ENCODE measurements around the gene TBC1D16.

Gene TBC1D16

DNA sequence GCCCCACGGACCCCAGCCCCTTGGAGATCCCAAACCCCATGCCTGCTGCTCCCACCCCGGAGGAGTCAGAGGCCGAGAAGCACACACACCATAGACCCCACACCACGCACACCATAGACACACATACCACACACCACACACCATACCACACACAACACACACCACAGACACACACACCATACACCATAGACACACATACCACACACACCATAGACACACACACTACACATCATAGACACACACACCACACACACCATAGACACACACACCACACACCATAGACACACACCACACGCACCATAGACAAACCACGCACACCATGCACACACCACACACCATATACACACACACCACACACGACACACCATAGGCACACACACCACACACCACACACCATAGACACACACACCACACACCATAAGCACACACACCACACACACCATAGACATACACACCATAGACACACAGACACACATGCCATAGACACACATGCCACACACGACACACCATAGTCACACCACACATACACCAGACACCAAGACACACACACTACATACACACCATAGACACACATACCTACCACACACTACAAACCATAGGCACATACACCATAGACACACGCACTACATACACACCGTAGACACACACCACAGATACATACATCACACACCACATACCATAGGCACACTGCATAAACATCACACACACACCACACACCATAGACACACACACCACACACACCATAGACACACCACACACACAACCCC is 11.3 kb downstream of the TBC1D16 start:
- H3K4me3 ChIP-seq = no peak overlapping the region
- no peaks in the 10 kb centered on the region for H3K9me3 ChIP-seq (ENCODE audit: low read depth, low read length)
- H3K27ac ChIP-seq = no peak overlapping the region
- H3K9ac ChIP-seq (ENCODE audit: insufficient read length) = no peak overlapping the region
- no peak for DNase-seq (ENCODE audit: low read depth, low spot score)
- TF ChIP-seq EZH2 (IDR thresholded peaks at IDR 0.05) (no peak), FOXP2 (optimal IDR thresholded peaks at IDR 0.05; ENCODE audit: control extremely low read depth, extremely low read length, insufficient read depth) (no peak), POLR2AphosphoS5 (IDR thresholded peaks at IDR 0.05; ENCODE audit: borderline replicate concordance, low read depth, low read length) (no peak)
- H3K36me3 ChIP-seq (ENCODE audit: insufficient read depth, low read length) = no peaks in the 10 kb centered on the region

- no peaks in the 10 kb centered on the region for H3K9me3 ChIP-seq (ENCODE audit: low read depth, low read length)
- no peak overlapping the region for H3K27ac ChIP-seq
- no peak overlapping the region for H3K9ac ChIP-seq (ENCODE audit: insufficient read length)
- H3K4me3 ChIP-seq = no peak overlapping the region
- H3K36me3 ChIP-seq (ENCODE audit: insufficient read depth, low read length) = no peaks in the 10 kb centered on the region
- DNase-seq (ENCODE audit: low read depth, low spot score) = no peak
- TF ChIP-seq EZH2 (IDR thresholded peaks at IDR 0.05) (no peak), FOXP2 (optimal IDR thresholded peaks at IDR 0.05; ENCODE audit: control extremely low read depth, extremely low read length, insufficient read depth) (no peak), POLR2AphosphoS5 (IDR thresholded peaks at IDR 0.05; ENCODE audit: borderline replicate concordance, low read depth, low read length) (no peak)
Observed at GRCh38 chr17:80023481-80024205, 12.0 kb downstream of the TBC1D16 start.

- H3K4me3 ChIP-seq = no peak overlapping the region
- H3K27ac ChIP-seq = no peak overlapping the region
- no peak overlapping the region for H3K9ac ChIP-seq (ENCODE audit: insufficient read length)
- H3K9me3 ChIP-seq (ENCODE audit: low read depth, low read length) = no peaks in the 10 kb centered on the region
- H3K36me3 ChIP-seq (ENCODE audit: insufficient read depth, low read length) = no peaks in the 10 kb centered on the region
- no peak for TF ChIP-seq FOXP2 (optimal IDR thresholded peaks at IDR 0.05; ENCODE audit: control extremely low read depth, extremely low read length, insufficient read depth)
- TF ChIP-seq EZH2 (IDR thresholded peaks at IDR 0.05) = no peak
- TF ChIP-seq POLR2AphosphoS5 (IDR thresholded peaks at IDR 0.05; ENCODE audit: borderline replicate concordance, low read depth, low read length) = no peak
- DNase-seq (ENCODE audit: low read depth, low spot score) = no peak
Observed at GRCh38 chr17:80021600-80021999, 14.1 kb downstream of the TBC1D16 start.

- TF ChIP-seq EZH2 (IDR thresholded peaks at IDR 0.05) (no peak), POLR2AphosphoS5 (IDR thresholded peaks at IDR 0.05; ENCODE audit: borderline replicate concordance, low read depth, low read length) (no peak), FOXP2 (optimal IDR thresholded peaks at IDR 0.05; ENCODE audit: control extremely low read depth, extremely low read length, insufficient read depth) (no peak)
- Histone ChIP-seq H3K27ac (no peak overlapping the region), H3K9ac (ENCODE audit: insufficient read length) (no peak overlapping the region), H3K36me3 (ENCODE audit: insufficient read depth, low read length) (no peaks in the 10 kb centered on the region), H3K4me3 (no peak overlapping the region), H3K9me3 (ENCODE audit: low read depth, low read length) (no peaks in the 10 kb centered on the region)
- no peak for DNase-seq (ENCODE audit: low read depth, low spot score)
Observed at GRCh38 chr17:80018917-80019651, 16.6 kb downstream of the TBC1D16 start.

DNA sequence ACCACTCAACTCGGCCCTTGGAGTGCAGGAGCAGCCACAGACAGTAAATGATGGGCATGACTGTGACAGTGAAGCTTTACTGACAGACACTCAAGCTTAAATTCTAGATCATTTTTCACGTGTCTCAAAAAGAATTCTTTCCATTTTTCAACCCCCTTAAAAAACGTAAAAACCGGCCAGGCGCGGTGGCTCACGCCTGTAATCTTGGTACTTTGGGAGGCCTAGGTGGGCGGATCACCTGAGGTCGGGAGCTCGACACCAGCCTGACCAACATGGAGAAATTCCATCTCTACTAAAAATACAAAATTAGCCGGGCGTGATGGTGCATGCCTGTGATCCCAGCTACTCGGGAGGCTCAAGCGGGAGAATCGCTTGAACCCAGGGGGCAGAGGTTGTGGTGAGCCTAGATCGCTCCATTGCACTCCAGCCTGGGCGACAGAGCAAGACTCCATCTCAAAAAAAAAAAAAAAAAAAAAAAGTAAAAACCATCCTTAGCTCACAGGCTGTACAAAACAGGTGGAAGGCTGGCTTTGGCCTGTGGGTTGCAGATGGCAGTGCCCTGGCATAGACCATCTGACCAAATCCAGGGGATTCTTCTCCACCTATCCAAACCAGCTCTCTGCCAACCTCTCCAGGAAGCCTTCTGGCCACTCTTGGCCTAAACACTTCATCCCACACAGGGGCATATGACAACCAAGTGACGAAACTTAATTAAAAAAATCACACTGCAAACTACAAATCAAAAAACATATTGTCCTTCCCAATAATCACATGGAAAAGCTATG is 18.3 kb downstream of the TBC1D16 start:
- Histone ChIP-seq H3K27ac (no peak overlapping the region), H3K9ac (ENCODE audit: insufficient read length) (no peak overlapping the region), H3K9me3 (ENCODE audit: low read depth, low read length) (no peaks in the 10 kb centered on the region), H3K4me3 (no peak overlapping the region), H3K36me3 (ENCODE audit: insufficient read depth, low read length) (no peaks in the 10 kb centered on the region; the same call in 1 of the 2 replicates)
- no peak for DNase-seq (ENCODE audit: low read depth, low spot score)
- TF ChIP-seq FOXP2 (optimal IDR thresholded peaks at IDR 0.05; ENCODE audit: control extremely low read depth, extremely low read length, insufficient read depth) (no peak), EZH2 (IDR thresholded peaks at IDR 0.05) (no peak), POLR2AphosphoS5 (IDR thresholded peaks at IDR 0.05; ENCODE audit: borderline replicate concordance, low read depth, low read length) (no peak)

DNA sequence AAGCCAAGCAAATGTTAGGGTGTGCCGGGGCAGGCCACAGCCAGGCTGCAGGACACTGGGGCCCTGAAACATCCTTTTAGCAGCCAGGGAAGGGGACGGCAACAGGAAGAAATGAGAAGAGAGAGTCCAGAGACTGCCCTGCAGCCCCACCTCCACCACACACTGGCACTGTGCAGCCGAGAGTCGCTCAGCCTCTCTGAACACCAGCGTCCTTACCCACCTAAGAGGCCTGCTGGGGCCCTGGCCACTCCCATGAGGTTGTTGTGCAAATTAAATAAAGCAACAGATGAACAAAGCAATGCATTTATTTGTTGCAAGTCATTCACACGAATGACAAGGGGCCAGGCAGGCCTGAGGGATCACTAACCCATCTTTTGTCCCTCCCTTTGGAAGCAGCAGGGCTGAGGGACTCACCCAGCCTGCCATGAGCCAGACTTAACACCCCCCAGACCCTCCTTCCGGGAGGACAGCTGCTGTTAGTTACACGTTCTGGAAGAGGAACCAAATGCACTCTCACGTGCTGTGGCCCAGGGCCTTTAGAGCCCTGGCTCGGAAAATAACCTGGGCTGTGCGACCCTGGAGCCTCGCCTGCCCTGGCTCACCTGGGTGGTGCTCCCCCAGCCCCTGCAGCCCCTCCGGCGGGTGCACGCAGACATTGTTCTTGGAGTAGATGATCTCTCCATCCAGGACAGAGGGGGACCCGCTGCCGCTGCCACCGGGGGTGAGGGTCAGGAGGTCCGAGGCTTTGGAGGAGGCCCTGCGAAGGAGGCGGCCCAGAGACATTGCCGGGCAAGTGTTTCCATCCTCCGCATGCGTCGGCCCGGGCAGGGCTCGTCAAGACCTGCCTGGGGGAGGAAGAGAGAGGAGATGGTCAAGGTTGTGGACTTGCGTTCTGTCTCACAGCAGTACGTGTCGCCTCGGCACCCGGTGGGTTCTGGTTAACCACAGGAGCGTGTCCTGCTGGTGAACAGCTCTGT is 22.6 kb downstream of the TBC1D16 start:
- no peak for TF ChIP-seq FOXP2 (optimal IDR thresholded peaks at IDR 0.05; ENCODE audit: control extremely low read depth, extremely low read length, insufficient read depth)
- TF ChIP-seq POLR2AphosphoS5 (IDR thresholded peaks at IDR 0.05; ENCODE audit: borderline replicate concordance, low read depth, low read length) = no peak
- TF ChIP-seq EZH2 (IDR thresholded peaks at IDR 0.05) = no peak
- no peak for DNase-seq (ENCODE audit: low read depth, low spot score)
- H3K9me3 ChIP-seq (ENCODE audit: low read depth, low read length) = no peaks in the 10 kb centered on the region
- no peak overlapping the region for H3K4me3 ChIP-seq
- H3K9ac ChIP-seq (ENCODE audit: insufficient read length) = no peak overlapping the region
- no peak overlapping the region for H3K27ac ChIP-seq
- H3K36me3 ChIP-seq (ENCODE audit: insufficient read depth, low read length) = no peaks in the 10 kb centered on the region; the same call in 1 of the 2 replicates

All from SK-N-MC (cell line).